GM12878 (cell line): ENCODE results near the gene PDXDC1.
"Not testable (repeated sequence)": the region's sequence is repeated elsewhere in the genome, so short reads cannot be mapped to it uniquely, and the experiment has no call there.

Experiments used
- BRCA1 ChIP-seq: IDR thresholded peaks from 2 replicates; pipeline ENCODE4 v1.6.1; 2011; ENCODE audit warnings: low read depth, low read length, improper control_type of control experiment
- CBFB ChIP-seq: IDR thresholded peaks from 2 replicates; pipeline ENCODE4 v1.6.1; 2016; ENCODE audit warnings: antibody characterized with exemption, low read depth
- CBX5 ChIP-seq: sonication (generic); IDR thresholded peaks from 2 replicates; pipeline ENCODE4 v1.6.1; 2016; ENCODE audit warnings: low read depth, moderate library complexity, mild to moderate bottlenecking, inconsistent platforms
- NR2C1 ChIP-seq: fragments of 450-650 bp; IDR thresholded peaks from 2 replicates; pipeline ENCODE4 v1.6.1; 2017; ENCODE audit warnings: antibody characterized with exemption, mild to moderate bottlenecking, moderate library complexity
- PML ChIP-seq: IDR thresholded peaks from 2 replicates; pipeline ENCODE4 v1.6.1; 2012; ENCODE audit warnings: low read length, inconsistent platforms
- SUPT20H ChIP-seq: IDR thresholded peaks from 2 replicates; pipeline ENCODE4 v1.6.1; 2011; ENCODE audit warnings: low read depth, mild to moderate bottlenecking, low read length, moderate library complexity, borderline replicate concordance; ENCODE audit not compliant: control insufficient read depth
- ZBED1 ChIP-seq: IDR thresholded peaks from 2 replicates; pipeline ENCODE4 v1.6.1; 2016; ENCODE audit warnings: borderline replicate concordance
- TF ChIP-seq, protein P1 (sequence below): fragments of 450-650 bp; formaldehyde crosslinking; IDR thresholded peaks from 2 replicates; pipeline ENCODE4 v1.5.0; 2022; ENCODE audit warnings: mild to moderate bottlenecking, missing genetic modification characterization
- TF ChIP-seq, protein P2 (sequence below), 3 experiments: IDR thresholded peaks in 2 of 3; conservative IDR thresholded peaks in 1 of 3; 2 replicates each; pipeline ENCODE4 v1.5.1; 2011; ENCODE audit warnings: low read depth in 3 of 3, low read length in 3 of 3, mild to moderate bottlenecking in 3 of 3, control low read depth in 2 of 3, moderate library complexity in 2 of 3, inconsistent platforms in 1 of 3, mixed read lengths in 1 of 3; ENCODE audit not compliant: control insufficient read depth in 2 of 3, insufficient read depth in 1 of 3; ENCODE audit errors: extremely low read depth in 1 of 3

DNA sequence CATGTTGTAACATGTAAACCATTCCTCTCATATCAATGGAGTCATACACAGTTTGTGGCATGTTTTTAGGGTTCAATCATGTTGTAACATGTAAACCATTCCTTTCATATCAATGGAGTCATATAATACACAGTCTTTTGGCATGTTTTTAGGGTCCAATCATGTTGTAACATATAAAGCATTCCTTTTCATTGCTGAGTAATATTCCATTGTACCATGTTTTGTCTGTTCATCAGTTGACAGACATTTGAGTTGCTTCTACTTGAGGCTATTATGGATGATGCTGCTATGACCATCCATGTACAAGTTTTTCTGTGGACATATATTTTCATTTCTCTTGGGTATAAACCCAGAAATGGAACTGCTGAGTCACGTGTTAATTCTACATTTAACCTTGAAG is 106.1 kb downstream of the PDXDC1 start:
- TF ChIP-seq PML, BRCA1, SUPT20H, CBX5, CBFB, ZBED1, NR2C1: not testable (repeated sequence)
- TF ChIP-seq, protein P1, sequence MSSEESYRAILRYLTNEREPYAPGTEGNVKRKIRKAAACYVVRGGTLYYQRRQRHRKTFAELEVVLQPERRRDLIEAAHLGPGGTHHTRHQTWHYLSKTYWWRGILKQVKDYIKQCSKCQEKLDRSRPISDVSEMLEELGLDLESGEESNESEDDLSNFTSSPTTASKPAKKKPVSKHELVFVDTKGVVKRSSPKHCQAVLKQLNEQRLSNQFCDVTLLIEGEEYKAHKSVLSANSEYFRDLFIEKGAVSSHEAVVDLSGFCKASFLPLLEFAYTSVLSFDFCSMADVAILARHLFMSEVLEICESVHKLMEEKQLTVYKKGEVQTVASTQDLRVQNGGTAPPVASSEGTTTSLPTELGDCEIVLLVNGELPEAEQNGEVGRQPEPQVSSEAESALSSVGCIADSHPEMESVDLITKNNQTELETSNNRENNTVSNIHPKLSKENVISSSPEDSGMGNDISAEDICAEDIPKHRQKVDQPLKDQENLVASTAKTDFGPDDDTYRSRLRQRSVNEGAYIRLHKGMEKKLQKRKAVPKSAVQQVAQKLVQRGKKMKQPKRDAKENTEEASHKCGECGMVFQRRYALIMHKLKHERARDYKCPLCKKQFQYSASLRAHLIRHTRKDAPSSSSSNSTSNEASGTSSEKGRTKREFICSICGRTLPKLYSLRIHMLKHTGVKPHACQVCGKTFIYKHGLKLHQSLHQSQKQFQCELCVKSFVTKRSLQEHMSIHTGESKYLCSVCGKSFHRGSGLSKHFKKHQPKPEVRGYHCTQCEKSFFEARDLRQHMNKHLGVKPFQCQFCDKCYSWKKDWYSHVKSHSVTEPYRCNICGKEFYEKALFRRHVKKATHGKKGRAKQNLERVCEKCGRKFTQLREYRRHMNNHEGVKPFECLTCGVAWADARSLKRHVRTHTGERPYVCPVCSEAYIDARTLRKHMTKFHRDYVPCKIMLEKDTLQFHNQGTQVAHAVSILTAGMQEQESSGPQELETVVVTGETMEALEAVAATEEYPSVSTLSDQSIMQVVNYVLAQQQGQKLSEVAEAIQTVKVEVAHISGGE, result not testable (repeated sequence)
- TF ChIP-seq, protein P2, sequence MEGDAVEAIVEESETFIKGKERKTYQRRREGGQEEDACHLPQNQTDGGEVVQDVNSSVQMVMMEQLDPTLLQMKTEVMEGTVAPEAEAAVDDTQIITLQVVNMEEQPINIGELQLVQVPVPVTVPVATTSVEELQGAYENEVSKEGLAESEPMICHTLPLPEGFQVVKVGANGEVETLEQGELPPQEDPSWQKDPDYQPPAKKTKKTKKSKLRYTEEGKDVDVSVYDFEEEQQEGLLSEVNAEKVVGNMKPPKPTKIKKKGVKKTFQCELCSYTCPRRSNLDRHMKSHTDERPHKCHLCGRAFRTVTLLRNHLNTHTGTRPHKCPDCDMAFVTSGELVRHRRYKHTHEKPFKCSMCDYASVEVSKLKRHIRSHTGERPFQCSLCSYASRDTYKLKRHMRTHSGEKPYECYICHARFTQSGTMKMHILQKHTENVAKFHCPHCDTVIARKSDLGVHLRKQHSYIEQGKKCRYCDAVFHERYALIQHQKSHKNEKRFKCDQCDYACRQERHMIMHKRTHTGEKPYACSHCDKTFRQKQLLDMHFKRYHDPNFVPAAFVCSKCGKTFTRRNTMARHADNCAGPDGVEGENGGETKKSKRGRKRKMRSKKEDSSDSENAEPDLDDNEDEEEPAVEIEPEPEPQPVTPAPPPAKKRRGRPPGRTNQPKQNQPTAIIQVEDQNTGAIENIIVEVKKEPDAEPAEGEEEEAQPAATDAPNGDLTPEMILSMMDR (IDR thresholded peaks at IDR 0.05 in 2 of 3, conservative IDR thresholded peaks at IDR 0.05 in 1 of 3; ENCODE audit: control insufficient read depth in 2 of 3, extremely low read depth in 1 of 3, insufficient read depth in 1 of 3, low read depth in 3 of 3, low read length in 3 of 3), result not testable (repeated sequence)
